ENCODE measurements around the gene CALHM5.

- no peak for TF ChIP-seq CTCF (IDR thresholded peaks at IDR 0.05)
- TF ChIP-seq POLR2A (IDR thresholded peaks at IDR 0.05) = no peak
- TF ChIP-seq POLR2AphosphoS5 (IDR thresholded peaks at IDR 0.05) = no peak
Observed at GRCh38 chr6:116514111-116514510, 2.7 kb downstream of the CALHM5 start.
